Ishikawa (cell line): Measurements from ENCODE around the gene CHMP4A.

Experiments
- CEBPB ChIP-seq: IDR thresholded peaks from 2 replicates; pipeline ENCODE4 v1.6.1; 2012
- CREB1 ChIP-seq: IDR thresholded peaks from 2 replicates; pipeline ENCODE4 v1.6.1; 2012; ENCODE audit warnings: low read depth
- EGR1 ChIP-seq: IDR thresholded peaks from 2 replicates; pipeline ENCODE4 v1.6.1; 2012
- EP300 ChIP-seq: IDR thresholded peaks from 2 replicates; pipeline ENCODE4 v1.6.1; 2012; ENCODE audit warnings: borderline replicate concordance
- FOXM1 ChIP-seq: IDR thresholded peaks from 2 replicates; pipeline ENCODE4 v1.6.1; 2012; ENCODE audit warnings: low read depth, borderline replicate concordance
- NFIC ChIP-seq: IDR thresholded peaks from 2 replicates; pipeline ENCODE4 v1.6.1; 2012
- RAD21 ChIP-seq: IDR thresholded peaks from 2 replicates; pipeline ENCODE4 v1.6.1; 2012; ENCODE audit warnings: low read depth
- TAF1 ChIP-seq: IDR thresholded peaks from 2 replicates; pipeline ENCODE4 v1.6.1; 2012; ENCODE audit warnings: low read depth, mild to moderate bottlenecking
- TCF12 ChIP-seq: IDR thresholded peaks from 2 replicates; pipeline ENCODE4 v1.6.1; 2012; ENCODE audit warnings: low read depth
- TEAD4 ChIP-seq: IDR thresholded peaks from 2 replicates; pipeline ENCODE4 v1.6.1; 2012
- YY1 ChIP-seq: IDR thresholded peaks from 2 replicates; pipeline ENCODE4 v1.6.1; 2012; ENCODE audit warnings: low read depth
- ZBTB7A ChIP-seq: IDR thresholded peaks from 2 replicates; pipeline ENCODE4 v1.6.1; 2012; ENCODE audit warnings: low read depth
- TF ChIP-seq, protein P1 (sequence below): IDR thresholded peaks from 2 replicates; pipeline ENCODE4 v1.6.1; 2012; ENCODE audit warnings: low read depth, mild to moderate bottlenecking
- TF ChIP-seq, protein P2 (sequence below): IDR thresholded peaks from 2 replicates; pipeline ENCODE4 v1.6.1; 2012
- TF ChIP-seq, protein P3 (sequence below): IDR thresholded peaks from 2 replicates; pipeline ENCODE4 v1.6.1; 2012

CHMP4A gene

DNA sequence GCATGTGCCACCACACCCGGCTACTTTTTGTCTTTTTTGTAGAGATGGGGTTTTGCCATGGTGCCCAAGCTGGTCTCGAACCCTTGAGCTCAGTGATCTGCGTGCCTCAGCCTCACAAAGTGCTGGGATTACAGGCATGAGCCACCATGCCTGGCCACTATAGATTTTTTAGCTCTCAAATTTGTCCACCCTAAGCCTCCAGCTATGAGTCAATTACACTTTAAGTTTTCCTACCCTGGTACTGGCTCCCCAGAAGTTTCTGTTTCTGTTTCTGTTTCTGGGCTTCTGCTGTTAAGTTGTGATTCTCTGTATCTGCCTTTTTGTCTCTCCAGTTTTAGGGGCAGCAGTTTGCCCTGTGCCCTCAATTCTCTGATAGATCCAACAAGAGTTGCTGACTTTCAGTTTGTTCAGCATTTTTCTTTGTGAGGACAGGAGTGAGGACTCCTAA, 33.5 kb upstream of the CHMP4A start:
- TF ChIP-seq TAF1: no peak
- TF ChIP-seq CEBPB: no peak
- no peak for TF ChIP-seq FOXM1
- TF ChIP-seq ZBTB7A: no peak
- TF ChIP-seq NFIC: no peak
- no peak for TF ChIP-seq YY1

DNA sequence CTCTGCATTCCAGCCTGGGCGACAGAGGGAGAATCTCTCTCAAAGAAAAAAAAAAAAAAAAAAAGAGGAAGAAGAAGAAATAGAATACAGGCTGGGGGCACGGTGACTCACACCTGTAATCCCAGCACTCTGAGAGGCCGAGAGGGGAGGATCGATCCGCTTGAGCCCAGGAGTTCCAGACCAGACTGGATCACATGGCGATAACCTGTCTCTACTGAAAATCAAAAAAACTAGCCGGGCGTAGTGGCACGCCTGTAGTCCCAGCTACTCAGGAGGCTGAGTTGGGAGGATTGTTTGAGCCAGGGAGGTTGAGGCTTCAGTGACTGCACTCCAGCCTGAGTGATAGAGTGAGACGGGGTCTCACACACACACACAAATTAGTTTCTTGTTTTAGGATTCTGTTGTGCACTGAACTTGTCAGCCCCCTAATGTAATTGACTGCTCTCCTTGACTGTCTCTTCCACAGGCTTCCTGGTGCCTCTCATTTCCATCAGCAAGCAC, 30.1 kb upstream of the CHMP4A start:
- no peak for TF ChIP-seq CEBPB
- 0 out of 2 replicates have a peak, but pooled peaks have one; percentile 14 for TF ChIP-seq TEAD4

DNA sequence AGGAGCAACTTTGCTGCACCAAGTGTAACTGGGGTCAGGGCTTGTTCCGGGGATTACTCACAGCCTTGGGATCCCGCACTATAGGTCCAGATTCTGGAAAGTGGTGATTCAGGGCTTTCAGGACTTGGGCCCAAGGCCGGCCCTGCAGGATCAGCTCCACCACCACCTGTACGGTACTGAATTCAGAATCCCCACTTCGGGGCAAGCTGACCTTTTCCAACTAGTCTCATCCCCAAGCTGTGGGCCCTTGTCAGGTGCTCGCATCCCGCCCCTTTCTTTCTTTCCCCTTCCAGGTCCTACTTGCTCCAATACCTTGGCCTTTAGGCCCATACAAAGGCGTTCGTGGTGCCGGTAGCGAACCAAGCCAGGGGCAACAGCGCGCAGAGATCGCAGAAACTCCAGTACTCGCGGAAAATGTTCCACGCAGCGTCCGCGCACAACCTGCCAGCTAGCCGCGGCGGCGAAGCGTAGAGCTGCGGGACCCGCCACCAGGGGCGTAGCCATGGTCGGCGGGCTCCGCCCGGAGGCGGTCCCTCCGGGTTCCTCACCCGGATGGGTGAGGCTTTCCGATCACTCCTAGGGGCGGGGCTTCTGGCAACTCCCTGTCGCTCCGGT, 28.6 kb upstream of the CHMP4A start:
- TF ChIP-seq NFIC (no peak), EGR1 (0 out of 2 replicates have a peak, but pooled peaks have one; percentile 21), CEBPB (no peak), YY1 (0 out of 2 replicates have a peak, but pooled peaks have one; percentile 27)

DNA sequence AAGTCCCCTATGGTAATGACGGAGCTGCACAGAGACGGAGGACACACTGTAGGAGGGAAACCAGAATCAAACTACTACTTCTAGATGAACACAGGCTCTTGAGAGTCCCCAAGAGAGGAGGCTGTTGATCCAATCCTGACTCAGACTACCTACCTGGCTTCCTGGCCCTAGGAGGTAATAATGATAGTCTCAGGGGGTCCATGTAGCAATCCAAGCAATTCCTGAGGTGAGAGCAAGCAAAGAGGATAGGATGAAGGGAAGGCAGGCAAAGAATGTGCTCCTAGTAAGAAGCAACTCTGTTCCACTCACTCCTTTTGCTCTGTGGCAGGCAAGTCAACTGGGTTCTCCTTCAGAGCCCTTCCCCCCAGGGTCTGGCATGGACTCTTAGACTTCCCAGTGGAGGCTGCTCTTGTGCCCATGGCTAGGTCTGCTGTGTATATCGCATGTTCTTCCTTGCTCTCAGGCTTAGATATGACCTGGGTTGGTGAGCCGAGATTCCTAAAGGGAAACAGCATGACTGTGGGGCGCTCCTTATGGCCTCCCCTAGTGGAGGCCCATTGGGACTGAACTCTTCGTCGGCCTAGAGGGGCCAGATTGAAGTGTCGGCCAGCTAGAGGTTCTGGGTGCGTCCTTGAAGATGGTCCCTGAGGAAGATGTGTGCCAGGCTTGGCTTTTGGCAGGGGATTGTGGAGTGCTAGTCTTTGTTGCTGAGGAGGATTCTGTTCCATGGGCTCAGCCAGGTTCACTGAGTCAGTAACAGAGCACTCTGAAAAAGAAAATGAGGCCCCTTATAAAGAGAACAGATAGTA, 27.0 kb upstream of the CHMP4A start:
- TF ChIP-seq FOXM1 (no peak), CEBPB (no peak), RAD21 (no peak), YY1 (no peak), NFIC (no peak), EP300 (no peak), TAF1 (no peak), TEAD4 (no peak), ZBTB7A (no peak), CREB1 (no peak), TCF12 (no peak)
- TF ChIP-seq, protein P1, sequence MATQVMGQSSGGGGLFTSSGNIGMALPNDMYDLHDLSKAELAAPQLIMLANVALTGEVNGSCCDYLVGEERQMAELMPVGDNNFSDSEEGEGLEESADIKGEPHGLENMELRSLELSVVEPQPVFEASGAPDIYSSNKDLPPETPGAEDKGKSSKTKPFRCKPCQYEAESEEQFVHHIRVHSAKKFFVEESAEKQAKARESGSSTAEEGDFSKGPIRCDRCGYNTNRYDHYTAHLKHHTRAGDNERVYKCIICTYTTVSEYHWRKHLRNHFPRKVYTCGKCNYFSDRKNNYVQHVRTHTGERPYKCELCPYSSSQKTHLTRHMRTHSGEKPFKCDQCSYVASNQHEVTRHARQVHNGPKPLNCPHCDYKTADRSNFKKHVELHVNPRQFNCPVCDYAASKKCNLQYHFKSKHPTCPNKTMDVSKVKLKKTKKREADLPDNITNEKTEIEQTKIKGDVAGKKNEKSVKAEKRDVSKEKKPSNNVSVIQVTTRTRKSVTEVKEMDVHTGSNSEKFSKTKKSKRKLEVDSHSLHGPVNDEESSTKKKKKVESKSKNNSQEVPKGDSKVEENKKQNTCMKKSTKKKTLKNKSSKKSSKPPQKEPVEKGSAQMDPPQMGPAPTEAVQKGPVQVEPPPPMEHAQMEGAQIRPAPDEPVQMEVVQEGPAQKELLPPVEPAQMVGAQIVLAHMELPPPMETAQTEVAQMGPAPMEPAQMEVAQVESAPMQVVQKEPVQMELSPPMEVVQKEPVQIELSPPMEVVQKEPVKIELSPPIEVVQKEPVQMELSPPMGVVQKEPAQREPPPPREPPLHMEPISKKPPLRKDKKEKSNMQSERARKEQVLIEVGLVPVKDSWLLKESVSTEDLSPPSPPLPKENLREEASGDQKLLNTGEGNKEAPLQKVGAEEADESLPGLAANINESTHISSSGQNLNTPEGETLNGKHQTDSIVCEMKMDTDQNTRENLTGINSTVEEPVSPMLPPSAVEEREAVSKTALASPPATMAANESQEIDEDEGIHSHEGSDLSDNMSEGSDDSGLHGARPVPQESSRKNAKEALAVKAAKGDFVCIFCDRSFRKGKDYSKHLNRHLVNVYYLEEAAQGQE: no peak
- TF ChIP-seq, protein P2, sequence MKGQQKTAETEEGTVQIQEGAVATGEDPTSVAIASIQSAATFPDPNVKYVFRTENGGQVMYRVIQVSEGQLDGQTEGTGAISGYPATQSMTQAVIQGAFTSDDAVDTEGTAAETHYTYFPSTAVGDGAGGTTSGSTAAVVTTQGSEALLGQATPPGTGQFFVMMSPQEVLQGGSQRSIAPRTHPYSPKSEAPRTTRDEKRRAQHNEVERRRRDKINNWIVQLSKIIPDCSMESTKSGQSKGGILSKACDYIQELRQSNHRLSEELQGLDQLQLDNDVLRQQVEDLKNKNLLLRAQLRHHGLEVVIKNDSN: no peak

DNA sequence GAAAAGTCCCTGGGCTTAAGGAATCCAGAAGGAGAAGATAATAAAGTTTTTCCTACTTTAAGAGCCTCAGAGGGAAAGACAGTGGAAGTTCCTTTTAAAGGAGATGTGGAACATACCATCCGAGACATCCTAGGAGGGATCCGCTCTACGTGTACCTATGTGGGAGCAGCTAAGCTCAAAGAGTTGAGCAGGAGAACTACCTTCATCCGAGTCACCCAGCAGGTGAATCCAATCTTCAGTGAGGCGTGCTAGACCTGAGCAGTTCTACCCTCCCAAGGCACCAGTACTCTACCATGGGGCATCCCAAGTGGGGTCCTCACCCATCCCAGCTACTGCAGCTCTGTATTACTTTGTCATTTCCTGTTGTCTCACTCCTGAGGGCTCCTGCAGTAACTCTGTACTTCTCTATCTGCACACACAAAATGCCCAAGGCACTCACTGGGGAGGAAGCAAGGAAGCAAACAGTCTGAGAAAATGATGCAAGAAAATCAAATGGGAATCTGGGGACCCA, 25.3 kb upstream of the CHMP4A start:
- TF ChIP-seq, protein P1: no peak
- TF ChIP-seq RAD21: no peak
- no peak for TF ChIP-seq CREB1
- no peak for TF ChIP-seq NFIC
- no peak for TF ChIP-seq FOXM1
- no peak for TF ChIP-seq EGR1
- TF ChIP-seq TCF12: no peak
- TF ChIP-seq, protein P3, sequence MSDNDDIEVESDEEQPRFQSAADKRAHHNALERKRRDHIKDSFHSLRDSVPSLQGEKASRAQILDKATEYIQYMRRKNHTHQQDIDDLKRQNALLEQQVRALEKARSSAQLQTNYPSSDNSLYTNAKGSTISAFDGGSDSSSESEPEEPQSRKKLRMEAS: no peak
- TF ChIP-seq EP300: no peak
- TF ChIP-seq, protein P2: no peak
- TF ChIP-seq ZBTB7A: no peak
- no peak for TF ChIP-seq CEBPB
- no peak for TF ChIP-seq TAF1
- no peak for TF ChIP-seq YY1
- no peak for TF ChIP-seq TEAD4

DNA sequence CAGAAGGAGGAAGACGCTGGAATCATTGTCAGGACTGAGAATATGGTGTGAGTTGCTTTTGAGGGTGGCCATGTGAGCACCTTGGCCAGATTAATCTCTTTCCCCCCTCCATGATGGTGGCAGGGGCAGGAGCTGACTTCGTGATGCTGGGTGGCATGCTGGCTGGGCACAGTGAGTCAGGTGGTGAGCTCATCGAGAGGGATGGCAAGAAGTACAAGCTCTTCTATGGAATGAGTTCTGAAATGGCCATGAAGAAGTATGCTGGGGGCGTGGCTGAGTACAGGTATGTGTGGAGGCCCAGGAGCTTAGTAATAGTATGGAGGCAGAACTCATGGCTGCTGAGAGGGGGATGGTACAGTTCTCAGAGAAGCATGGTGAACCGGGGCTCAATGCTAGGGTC, 24.8 kb upstream of the CHMP4A start:
- TF ChIP-seq NFIC (no peak), EP300 (no peak), TCF12 (no peak), CREB1 (no peak)
- TF ChIP-seq, protein P1: no peak
- TF ChIP-seq, protein P3: peak; percentile 64
- TF ChIP-seq, protein P2: 0 out of 2 replicates have a peak, but pooled peaks have one; percentile 18
